Skeletal muscle cell (primary cell): ENCODE data around the gene RER1.

Experiments used
- DNase-seq: peaks from one replicate; pipeline ENCODE4 v3.0.0-alpha.2; 2010; ENCODE audit warnings: low read depth
- H3K4me3 ChIP-seq: 2 replicates; pipeline ENCODE4 v1.5.1; 2011; ENCODE audit warnings: low read depth, mild to moderate bottlenecking, control low read depth, low read length, moderate library complexity

The RER1 gene

GRCh38 chr1:2374252-2375155, 17.1 kb upstream of the RER1 start:
- no peak for DNase-seq
- no peak overlapping the region for H3K4me3 ChIP-seq

- no peak overlapping the region for H3K4me3 ChIP-seq
- no peak for DNase-seq
These were observed 16.3 kb upstream of the RER1 start for GRCh38 chr1:2375246-2375922.

- no peak overlapping the region for H3K4me3 ChIP-seq
- DNase-seq, result no peak
These were observed 15.7 kb upstream of the RER1 start for GRCh38 chr1:2375923-2376260.

GRCh38 chr1:2376261-2376741, 15.3 kb upstream of the RER1 start:
- DNase-seq, result no peak
- H3K4me3 ChIP-seq, result no peak overlapping the region

- no peak for DNase-seq
- H3K4me3 ChIP-seq, result no peak overlapping the region
These were observed 14.5 kb upstream of the RER1 start for GRCh38 chr1:2376931-2377672.

- DNase-seq, result no peak
- no peak overlapping the region for H3K4me3 ChIP-seq
These were observed 13.7 kb upstream of the RER1 start for GRCh38 chr1:2377751-2378440.

- DNase-seq, result no peak
- no peak overlapping the region for H3K4me3 ChIP-seq
These were observed 13.2 kb upstream of the RER1 start for GRCh38 chr1:2378441-2378851.

GRCh38 chr1:2378956-2379732, 12.5 kb upstream of the RER1 start:
- no peak for DNase-seq
- H3K4me3 ChIP-seq, result no peak overlapping the region

- no peak overlapping the region for H3K4me3 ChIP-seq
- DNase-seq, result no peak
These were observed 11.8 kb upstream of the RER1 start for GRCh38 chr1:2379733-2380404.

- DNase-seq, result no peak
- H3K4me3 ChIP-seq, result no peak overlapping the region
These were observed 10.6 kb upstream of the RER1 start for GRCh38 chr1:2380816-2381591.

GRCh38 chr1:2381741-2382620, 9.7 kb upstream of the RER1 start:
- DNase-seq, result peak; percentile 22

GRCh38 chr1:2382621-2383361, 8.8 kb upstream of the RER1 start:
- H3K4me3 ChIP-seq, result no peak overlapping the region
- no peak for DNase-seq

More at GRCh38 chr1:2381741-2382620, 9.7 kb upstream of the RER1 start:
- H3K4me3 ChIP-seq, result no peak overlapping the region

GRCh38 chr1:2383576-2383975, 8.1 kb upstream of the RER1 start:
- no peak overlapping the region for H3K4me3 ChIP-seq

GRCh38 chr1:2384130-2384860, 7.3 kb upstream of the RER1 start:
- no peak for DNase-seq
- H3K4me3 ChIP-seq, result no peak overlapping the region

More at GRCh38 chr1:2383576-2383975, 8.1 kb upstream of the RER1 start:
- DNase-seq, result no peak

- DNase-seq, result no peak
- H3K4me3 ChIP-seq, result no peak overlapping the region
These were observed 6.6 kb upstream of the RER1 start for GRCh38 chr1:2384941-2385481.
